HG03354 (cell line): Measurements from ENCODE around the gene ARHGAP45.

Source experiments
- ATAC-seq: cut with Tn5 transposase; IDR thresholded peaks from one replicate; pipeline ENCODE4 v1.9.1; 2021; ENCODE audit warnings: mild to moderate bottlenecking; ENCODE audit not compliant: unreplicated experiment, poor library complexity, severe bottlenecking

Gene ARHGAP45

GRCh38 chr19:1038978-1039645 is 27.9 kb upstream of the ARHGAP45 start:
- ATAC-seq, result no peak

- peak; percentile 74 for ATAC-seq
Measured at GRCh38 chr19:1039646-1040475, 27.1 kb upstream of the ARHGAP45 start, which contains the start of gene ABCA7. Gene ABCA7, plus strand, starts transcription at chr19:1040107. Its CDS starts 1,255 bp downstream, at chr19:1041362.

- ATAC-seq, result peak; percentile 47
Measured at GRCh38 chr19:1040476-1041271, 26.3 kb upstream of the ARHGAP45 start.

- no peak for ATAC-seq
Measured at GRCh38 chr19:1041272-1041834, 25.6 kb upstream of the ARHGAP45 start.

- ATAC-seq, result no peak
Measured at GRCh38 chr19:1041835-1042685, 24.9 kb upstream of the ARHGAP45 start.

- no peak for ATAC-seq
Measured at GRCh38 chr19:1042689-1043511, 24.1 kb upstream of the ARHGAP45 start.

GRCh38 chr19:1045247-1045603 is 21.7 kb upstream of the ARHGAP45 start:
- peak; percentile 40 for ATAC-seq

GRCh38 chr19:1046117-1046626 is 20.8 kb upstream of the ARHGAP45 start:
- no peak for ATAC-seq

- no peak for ATAC-seq
Measured at GRCh38 chr19:1046836-1047695, 19.9 kb upstream of the ARHGAP45 start.

GRCh38 chr19:1047696-1048147 is 19.2 kb upstream of the ARHGAP45 start:
- no peak for ATAC-seq

- no peak for ATAC-seq
Measured at GRCh38 chr19:1049106-1049505, 17.9 kb upstream of the ARHGAP45 start.

GRCh38 chr19:1049800-1050199 is 17.2 kb upstream of the ARHGAP45 start:
- no peak for ATAC-seq

GRCh38 chr19:1050989-1051788 is 15.8 kb upstream of the ARHGAP45 start:
- ATAC-seq, result no peak

GRCh38 chr19:1051791-1052190 is 15.2 kb upstream of the ARHGAP45 start:
- no peak for ATAC-seq

- no peak for ATAC-seq
Measured at GRCh38 chr19:1052349-1052975, 14.5 kb upstream of the ARHGAP45 start.
